HG03103 (cell line): ENCODE measurements around the gene ELK4.

ENCODE experiments used
- ATAC-seq: cut with Tn5 transposase; IDR thresholded peaks from one replicate; pipeline ENCODE4 v1.9.1; 2021; ENCODE audit warnings: low read depth; ENCODE audit not compliant: unreplicated experiment

The ELK4 gene

DNA sequence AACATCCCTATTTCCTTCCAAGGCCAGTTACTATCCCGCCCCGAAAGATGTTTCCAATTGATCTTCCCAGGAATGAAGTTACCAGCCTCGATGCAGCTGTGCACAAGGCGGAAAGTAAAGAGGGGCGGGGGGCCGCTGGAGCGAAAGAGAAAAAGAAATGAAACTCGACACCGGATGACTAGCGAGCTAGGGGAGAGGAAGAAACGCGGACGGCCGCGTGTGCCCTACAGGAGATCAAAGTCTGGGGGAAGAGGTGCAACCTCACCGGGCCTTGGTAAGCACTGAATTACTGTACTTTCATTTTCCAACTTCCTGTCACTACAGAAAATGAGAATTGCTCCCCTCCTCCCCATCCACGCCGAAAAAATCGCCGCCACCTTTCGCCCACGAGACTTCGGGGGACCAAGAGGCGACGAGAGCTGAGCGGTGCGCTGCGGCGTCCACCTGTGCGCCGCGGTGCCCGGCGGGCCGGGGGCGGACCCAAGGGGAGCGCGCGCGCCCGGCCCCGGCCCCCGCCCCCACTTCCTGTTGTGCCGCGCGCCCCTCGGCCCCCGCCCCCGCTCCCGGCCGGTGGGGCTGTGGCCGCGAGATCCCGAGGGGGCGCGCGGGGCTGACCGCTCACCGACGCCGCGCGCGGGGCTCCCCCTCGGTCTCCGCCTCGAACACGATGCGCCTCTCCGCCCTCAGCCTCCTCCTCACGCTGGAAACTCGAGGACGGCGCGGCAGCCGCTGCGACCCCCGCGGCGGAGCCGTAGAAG, 622 bp downstream of the ELK4 start:
- ATAC-seq = peak; percentile 49

DNA sequence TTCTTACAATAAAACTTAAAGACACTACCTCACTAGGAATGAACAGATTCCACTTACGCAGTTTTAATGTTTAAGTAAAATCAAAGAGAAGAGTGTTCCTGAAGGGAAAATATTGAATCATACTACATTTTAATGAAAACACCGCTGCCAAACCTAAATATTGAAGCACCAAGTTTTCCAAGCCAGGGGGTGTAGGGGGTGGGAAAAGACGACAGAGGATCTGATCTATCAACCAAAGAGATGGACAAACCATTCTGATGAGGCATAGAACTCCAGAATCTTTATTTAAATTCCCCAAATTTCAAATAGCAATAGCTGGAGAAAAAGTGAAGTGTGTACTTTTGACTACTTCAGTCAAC, 1.2 kb downstream of the ELK4 start:
- no peak for ATAC-seq

GRCh38 chr1:205630241-205630640, 1.6 kb downstream of the ELK4 start:
- ATAC-seq = no peak

DNA sequence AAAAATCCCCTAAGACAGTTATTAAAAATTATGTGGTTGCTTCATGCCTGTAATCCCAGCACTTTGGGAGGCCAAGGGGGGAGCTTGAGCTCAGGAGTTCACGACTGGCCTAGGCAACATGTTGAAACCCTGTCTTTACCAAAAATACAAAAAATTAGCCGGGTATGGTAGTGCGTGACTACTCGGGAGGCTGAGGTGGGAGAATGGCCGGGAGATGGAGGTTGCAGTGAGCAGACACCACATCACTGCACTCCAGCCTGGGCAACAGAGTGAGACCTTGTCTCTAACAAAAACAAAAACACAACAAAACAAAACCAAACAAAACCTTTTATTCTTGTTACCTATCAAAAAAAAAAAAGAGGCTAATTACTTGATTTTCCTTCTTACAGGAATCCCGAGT, 2.1 kb downstream of the ELK4 start:
- ATAC-seq = no peak

DNA sequence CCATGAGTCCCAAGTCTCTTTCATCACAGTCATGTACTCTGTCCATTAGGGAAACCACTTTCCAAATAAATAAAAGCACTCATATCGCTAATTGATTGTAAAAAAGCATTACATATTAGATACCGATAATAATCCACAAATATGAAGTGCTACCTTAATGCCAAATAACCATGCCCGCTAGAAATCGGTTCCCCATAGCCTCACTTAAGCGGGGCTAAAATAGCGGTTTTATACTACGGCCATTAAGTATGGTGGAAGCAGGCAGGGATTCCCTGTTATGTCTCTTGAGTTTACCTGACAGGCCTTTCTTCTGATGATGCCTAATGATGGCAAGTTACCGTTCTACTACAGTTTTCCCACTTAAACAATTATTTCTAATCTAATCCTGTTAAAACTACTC, 3.9 kb downstream of the ELK4 start:
- ATAC-seq = no peak

GRCh38 chr1:205626216-205626615, 5.6 kb downstream of the ELK4 start:
- ATAC-seq = no peak

DNA sequence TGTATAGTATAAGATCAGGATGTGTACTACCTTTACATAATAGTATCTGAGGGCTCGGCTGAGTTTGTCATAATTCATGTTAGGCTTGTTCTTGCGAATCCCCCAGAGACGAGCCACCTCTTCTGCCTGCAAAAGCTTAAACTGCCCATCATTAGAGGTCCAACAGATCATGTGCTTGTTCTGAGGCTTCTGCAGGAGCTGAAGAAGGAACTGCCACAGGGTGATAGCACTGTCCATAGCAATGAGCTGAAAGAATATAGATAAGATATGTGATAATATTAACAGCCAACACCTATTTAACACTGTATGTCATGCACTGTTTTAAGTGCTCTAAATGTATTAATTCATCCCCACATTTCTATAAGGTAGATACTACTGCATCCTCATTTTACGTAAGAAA, 8.2 kb downstream of the ELK4 start:
- ATAC-seq = no peak

GRCh38 chr1:205620269-205620668, 11.5 kb downstream of the ELK4 start:
- ATAC-seq = no peak

GRCh38 chr1:205619376-205619775, 12.4 kb downstream of the ELK4 start:
- ATAC-seq = no peak

DNA sequence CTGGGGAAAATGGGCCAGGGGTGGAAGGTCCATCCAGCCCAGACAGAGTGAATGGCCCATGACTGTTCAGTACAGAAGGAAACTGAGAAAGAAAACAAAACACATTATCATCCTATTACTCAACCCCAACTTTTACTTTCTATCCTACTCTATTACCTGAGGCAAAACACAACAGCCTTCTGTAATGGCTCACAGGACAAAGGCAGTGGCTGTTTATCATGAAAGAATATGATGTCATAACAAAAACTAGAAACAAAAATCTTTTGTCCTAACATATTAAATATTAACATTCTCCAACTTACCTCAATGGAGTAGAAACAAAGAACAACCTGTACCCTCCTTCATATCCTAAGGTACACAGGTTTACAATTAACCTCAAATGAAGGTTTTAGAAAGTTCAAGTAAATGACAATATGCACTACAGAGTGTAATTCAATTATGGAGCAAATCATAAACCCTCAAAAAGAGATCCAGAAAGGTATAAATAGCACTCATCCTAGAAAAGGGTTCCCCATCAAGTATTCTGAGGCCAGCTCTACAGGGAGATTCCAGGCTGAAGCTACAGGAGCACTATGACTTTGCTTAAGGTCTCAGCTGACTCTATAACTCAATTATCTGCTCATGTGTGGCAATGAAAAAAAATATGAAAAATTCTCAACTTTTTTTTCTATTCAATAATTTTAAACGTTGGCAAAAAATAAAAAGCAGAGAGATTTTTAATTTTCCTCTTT, 15.1 kb downstream of the ELK4 start:
- no peak for ATAC-seq

GRCh38 chr1:205615789-205616188, 16.0 kb downstream of the ELK4 start:
- ATAC-seq = no peak

DNA sequence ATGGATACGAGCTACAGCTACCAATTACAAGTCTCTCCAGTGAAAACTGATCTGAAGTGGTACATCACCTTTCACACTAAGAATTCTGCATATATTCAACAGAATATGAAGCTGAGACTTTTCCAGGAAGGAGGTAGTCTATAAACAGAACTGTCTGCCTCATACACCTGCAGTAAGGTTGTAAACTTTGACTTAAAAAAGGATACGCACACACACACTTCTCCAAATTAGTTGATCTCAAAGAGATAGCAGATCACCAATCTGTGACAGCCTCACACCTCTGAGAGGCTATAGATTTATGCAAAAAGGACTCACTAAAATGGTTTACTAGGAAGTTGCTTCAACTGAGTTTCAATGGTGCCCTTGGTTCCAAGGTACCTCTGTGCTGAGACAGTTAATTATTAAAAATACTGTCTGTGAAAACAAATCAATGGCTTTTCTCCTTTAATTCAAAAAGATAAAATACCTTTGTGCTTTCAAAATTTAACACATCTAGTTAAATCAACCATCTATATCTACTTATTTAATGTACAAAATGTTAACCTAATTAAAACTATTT, 17.9 kb downstream of the ELK4 start:
- no peak for ATAC-seq

DNA sequence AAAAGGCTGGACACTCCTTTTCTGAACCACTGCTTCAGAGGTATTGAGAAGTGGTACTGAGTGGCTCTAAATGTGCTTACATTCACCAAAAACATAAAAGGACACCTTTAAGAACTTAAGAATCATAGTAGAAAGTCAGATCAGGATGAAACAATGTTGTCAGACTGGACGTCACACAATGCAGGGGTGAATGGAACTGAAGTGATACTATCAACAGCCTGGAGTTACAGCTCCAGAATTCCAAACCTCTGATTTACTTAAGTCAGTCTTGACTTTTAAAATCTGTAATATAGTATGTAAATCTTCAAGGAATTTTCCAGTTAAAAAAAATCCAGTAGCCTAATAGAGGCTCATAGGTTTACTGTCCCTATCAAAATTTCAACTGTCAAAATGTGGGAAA, 19.3 kb downstream of the ELK4 start:
- ATAC-seq = no peak

GRCh38 chr1:205612104-205612503, 19.7 kb downstream of the ELK4 start:
- ATAC-seq = no peak

DNA sequence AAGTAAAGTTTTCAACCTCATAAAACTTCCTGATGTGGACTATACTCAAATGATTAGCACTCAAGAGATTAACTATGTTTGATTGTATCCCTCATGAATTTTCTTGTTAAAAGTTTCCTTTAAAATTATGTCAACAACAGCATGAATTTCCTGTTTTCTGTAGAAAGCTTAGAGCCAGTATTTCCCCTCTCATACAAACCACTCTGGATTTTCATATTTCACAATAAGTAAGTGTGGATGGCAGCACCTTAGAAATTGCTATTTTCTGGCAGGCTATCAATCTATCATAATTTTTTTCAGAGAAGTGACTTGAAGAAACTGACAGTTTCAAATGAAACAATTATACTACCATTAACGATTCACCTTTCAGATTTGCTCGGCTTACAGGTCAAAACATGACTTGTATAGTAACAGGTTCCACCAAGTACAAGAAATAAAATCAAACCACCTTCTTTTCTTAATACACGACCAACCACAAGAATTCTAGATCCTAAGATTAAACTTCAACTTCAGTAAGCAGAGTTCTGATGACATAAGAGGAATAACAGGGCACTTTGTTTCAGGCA, 20.8 kb downstream of the ELK4 start:
- ATAC-seq = no peak

- no peak for ATAC-seq
Measured at GRCh38 chr1:205610036-205610435, 21.8 kb downstream of the ELK4 start.

DNA sequence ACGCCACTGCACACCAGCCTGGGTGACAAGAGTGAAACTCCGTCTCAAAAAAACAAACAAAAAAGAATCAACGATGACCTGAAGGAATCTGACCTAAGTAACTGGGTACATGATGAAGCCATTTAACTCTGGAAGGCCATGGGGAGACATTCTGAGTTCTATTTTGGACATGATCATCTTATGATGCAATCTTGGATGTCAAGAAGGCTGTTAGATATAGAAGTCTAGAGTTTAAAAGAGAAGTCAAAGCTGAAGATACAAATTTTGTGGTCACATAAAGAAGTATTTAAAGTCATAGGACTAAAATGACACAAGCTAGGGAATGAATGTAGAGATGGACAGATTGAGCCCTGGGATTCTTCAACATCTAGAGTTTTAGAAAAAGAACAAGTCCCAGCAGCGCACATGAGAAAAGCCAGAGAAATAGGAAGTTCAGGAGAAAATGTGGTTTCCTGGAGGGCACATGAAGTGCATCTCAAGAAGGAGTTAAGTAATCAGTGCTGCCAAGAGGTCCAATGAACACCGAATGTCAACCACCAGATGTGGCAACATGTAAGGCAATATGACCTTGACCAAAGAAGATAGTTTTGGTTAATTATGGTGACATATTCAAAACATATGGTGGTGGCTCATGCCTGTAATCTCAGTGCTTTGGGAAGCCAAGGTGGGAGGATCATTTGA, 26.8 kb downstream of the ELK4 start:
- no peak for ATAC-seq

GRCh38 chr1:205604059-205604458, 27.8 kb downstream of the ELK4 start:
- no peak for ATAC-seq

DNA sequence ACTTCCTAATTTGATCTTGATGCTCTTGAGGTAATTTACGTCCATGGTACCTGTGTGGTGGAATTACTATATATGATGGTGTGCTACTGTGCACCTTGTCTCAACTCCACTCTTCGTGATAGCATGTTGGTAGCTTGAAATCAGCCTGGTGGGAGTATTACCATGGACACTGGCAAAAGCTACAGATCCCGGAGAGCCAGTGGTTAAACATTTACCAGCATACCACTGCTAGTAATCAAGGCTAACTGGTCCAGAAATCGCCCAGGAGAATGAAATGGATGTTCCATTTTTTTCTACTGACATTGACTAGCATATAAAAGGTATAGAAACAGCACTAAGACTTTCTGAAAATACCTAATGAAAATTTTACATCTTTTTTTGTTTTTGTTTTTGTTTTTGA, 30.6 kb downstream of the ELK4 start:
- ATAC-seq = no peak

DNA sequence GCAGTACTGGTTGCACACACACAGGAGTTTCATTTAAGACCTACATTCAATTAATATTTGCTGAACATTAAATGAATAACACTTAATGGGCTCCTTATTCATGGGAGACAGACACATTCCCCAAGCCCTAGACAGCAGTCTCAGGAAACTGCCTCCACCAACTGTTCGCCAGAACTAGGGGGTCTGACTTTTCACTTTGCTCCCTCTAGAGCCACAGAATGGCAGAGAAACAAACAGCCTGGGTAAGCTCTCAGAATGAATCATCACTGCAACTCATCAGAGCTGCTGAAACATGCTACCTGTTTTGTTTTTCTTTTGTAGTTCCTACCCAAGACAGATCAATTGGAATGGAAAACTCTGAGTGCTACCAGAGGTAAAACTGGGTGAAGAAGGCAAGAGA, 31.7 kb downstream of the ELK4 start:
- ATAC-seq = no peak

GRCh38 chr1:205599669-205600042, 32.2 kb downstream of the ELK4 start:
- ATAC-seq = no peak
